Colonic mucosa (tissue), 4 donors: Measurements from ENCODE around the gene GPS1. TPM values are rescaled to one million over a fixed set of nuclear protein-coding genes. Genes with fewer than 3 reads are reported as not detected.

ENCODE experiments used
- DNase-seq: peaks from one replicate; pipeline ENCODE4 v3.0.0-alpha.2; 2020
- H3K27ac ChIP-seq: fragments of 200-600 bp; one replicate; pipeline ENCODE4 v1.8.0; 2021
- H3K27me3 ChIP-seq: fragments of 200-600 bp; one replicate; pipeline ENCODE4 v1.8.0; 2021
- H3K36me3 ChIP-seq: fragments of 200-600 bp; one replicate; pipeline ENCODE4 v1.8.0; 2021
- H3K4me1 ChIP-seq: fragments of 200-600 bp; one replicate; pipeline ENCODE4 v1.8.0; 2021; ENCODE audit warnings: mild to moderate bottlenecking
- H3K4me3 ChIP-seq: fragments of 200-600 bp; one replicate; pipeline ENCODE4 v1.8.0; 2021
- H3K9ac ChIP-seq, 2 donors: one replicate each; pipeline ENCODE4 v1.7.0; 2013; ENCODE audit warnings: control low read depth in 2 of 2, low read depth in 2 of 2, low read length in 2 of 2
- H3K9me3 ChIP-seq: fragments of 200-600 bp; one replicate; pipeline ENCODE4 v1.8.0; 2021
- intact Hi-C: fragments of 100-400 bp; cut with DNase I; formaldehyde crosslinking; loops from one replicate; pipeline ENCODE4 v1.14.1; 2022
- total RNA-seq, 2 donors: library from RNA; stranded (reverse); fragmentation: NEBNext Ultra II Directional in 1 of 2; extraction: Animal tissue kit (Norgen Biotek cat#: 25700) in 1 of 2; gene quantifications; one replicate each; pipeline ENCODE4 v1.2.1, GENCODE V29; 2021
- TF ChIP-seq, protein P1 (sequence below): fragments of 200-600 bp; IDR thresholded peaks from one replicate; pipeline ENCODE4 v1.8.0; 2022; ENCODE audit warnings: antibody characterized with exemption, mild to moderate bottlenecking
- donor health status: healthy.
- donor health status: DM: no; HTN: no; CAD: no.
- donor health status: DM: no; HTN: no; CAD: no.

The GPS1 gene
- total RNA-seq, 2 donors from 2014 or later, result 70.8 to 129 TPM

DNA sequence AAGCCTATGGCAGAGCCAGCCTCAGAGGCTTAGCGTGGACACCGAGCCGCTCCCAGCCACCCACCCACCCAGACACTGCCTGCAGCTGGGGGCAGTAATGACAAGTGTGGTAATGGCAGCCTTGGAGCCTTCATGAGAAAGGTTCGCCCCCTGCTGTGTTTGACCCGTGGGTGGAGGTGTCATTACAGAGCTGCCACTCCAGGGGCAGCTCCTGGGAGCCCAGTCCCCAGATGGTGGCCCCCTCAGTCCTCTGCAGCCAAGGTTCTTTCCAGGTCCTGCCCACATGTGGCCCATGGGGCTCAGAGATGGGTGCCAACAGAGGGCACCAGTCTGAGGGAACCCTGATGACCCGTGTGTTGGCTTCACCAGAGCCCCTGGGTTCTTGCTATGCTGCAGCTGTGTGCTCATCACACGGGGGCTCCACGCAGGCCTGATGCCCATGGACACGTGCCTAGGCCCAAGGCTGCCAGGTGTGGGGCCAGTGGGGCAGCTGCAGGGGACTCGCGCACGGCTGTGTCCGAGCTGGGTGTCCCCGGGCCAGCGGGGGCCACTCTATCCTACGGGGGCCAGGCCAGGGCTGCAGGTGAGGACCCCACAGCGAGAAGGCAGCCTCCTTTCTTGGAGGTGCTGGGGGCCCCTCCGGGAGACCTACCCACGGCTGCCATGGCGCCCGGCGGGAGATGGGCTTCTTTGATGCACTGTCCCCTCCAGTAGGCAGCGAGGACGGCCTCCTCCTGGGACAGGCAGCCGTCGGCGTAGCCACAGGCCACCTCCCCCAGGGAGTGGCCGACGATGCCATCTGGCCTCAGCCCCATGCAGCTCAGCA is 38.2 kb downstream of the GPS1 start:
- intact Hi-C loops, result no loop called here
- no peak for DNase-seq
- Histone ChIP-seq H3K9me3 (no peaks in the 10 kb centered on the region), H3K9ac (no peak overlapping the region), H3K27ac (no peak overlapping the region), H3K4me3 (no peak overlapping the region), H3K27me3 (no peaks in the 10 kb centered on the region), H3K4me1 (no peaks in the 10 kb centered on the region), H3K36me3 (peaks cover 66% of the 10 kb centered on the region)
- TF ChIP-seq, protein P1, sequence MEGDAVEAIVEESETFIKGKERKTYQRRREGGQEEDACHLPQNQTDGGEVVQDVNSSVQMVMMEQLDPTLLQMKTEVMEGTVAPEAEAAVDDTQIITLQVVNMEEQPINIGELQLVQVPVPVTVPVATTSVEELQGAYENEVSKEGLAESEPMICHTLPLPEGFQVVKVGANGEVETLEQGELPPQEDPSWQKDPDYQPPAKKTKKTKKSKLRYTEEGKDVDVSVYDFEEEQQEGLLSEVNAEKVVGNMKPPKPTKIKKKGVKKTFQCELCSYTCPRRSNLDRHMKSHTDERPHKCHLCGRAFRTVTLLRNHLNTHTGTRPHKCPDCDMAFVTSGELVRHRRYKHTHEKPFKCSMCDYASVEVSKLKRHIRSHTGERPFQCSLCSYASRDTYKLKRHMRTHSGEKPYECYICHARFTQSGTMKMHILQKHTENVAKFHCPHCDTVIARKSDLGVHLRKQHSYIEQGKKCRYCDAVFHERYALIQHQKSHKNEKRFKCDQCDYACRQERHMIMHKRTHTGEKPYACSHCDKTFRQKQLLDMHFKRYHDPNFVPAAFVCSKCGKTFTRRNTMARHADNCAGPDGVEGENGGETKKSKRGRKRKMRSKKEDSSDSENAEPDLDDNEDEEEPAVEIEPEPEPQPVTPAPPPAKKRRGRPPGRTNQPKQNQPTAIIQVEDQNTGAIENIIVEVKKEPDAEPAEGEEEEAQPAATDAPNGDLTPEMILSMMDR, result no peak

DNA sequence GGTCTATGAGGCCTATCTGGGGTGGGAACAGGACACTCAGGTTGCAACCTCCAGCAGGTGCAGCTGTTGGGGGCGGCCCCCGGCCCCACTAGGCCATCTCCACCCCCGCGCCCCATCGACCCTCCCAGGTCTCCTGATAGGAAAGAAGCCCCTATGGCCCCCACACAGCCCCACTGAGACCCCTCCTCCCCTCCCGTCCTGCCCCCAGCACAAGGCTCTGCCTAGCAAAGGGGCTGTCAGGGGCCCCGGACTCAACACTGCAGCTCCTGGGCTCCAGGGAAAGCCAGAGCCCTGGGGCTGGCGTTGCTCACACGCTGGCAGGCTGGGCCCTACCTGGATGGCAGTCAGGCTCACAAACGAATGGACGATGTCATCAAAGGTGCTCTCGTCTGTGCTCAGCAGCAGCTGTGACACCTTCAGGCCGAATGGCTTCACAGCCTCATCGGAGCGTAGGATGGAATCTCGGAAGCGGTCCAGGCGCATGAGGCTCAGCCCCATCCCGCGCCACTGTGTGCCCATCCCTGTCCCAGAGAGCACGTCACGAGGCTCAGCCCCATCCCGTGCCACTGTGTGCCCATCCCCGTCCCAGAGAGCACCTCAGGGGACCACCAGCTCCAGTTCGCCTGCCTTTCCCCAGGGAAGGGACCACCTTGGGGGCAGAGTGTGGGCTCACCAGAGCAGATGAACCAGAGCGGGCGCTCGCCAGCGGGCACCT is 39.0 kb downstream of the GPS1 start:
- no peaks in the 10 kb centered on the region for H3K4me1 ChIP-seq
- no peak overlapping the region for H3K9ac ChIP-seq
- TF ChIP-seq, protein P1, result no peak
- intact Hi-C loops, result no loop called here
- no peak overlapping the region for H3K27ac ChIP-seq
- peaks cover 64% of the 10 kb centered on the region for H3K36me3 ChIP-seq
- DNase-seq, result no peak
- no peaks in the 10 kb centered on the region for H3K27me3 ChIP-seq
- H3K9me3 ChIP-seq, result no peaks in the 10 kb centered on the region
- no peak overlapping the region for H3K4me3 ChIP-seq

DNA sequence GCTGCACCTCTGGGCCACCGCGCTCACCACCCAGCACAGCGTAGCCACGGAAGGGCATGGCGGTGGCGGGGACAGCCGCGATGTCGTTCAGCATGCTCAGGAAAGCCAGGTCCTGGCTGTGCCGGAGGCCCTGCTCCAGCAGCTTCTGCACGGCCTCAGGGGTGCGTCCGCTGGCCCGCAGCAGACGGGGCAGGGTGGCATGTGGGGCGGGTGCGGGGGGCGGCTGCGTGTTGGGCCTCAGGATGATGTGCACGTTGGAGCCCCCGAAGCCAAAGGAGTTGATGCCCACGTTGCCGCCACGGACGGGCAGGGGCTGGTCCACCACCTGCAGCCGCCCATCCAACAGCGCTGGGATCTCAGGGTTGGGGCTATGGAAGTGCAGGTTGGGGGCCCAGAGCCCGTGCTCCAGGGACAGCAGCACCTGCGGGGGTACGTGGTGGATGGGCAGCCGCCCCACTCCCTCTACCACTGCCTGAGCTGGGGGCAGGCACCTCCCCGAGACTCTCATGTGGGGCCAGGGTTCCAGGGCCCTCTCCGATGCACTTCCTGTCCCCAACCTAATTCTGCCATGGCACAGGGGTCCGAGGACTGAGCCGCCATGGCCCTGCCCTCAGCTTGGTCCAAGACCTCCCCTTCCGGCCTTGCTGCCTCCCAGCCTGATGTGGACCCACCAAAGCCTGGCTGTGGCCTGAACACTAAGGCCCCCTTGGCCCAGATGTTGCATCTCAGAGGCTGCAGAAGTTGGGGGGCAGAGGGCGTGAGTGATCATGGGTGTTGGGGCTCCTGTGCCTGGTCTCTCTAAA is 39.8 kb downstream of the GPS1 start:
- no peak overlapping the region for H3K9ac ChIP-seq
- no peak overlapping the region for H3K27ac ChIP-seq
- TF ChIP-seq, protein P1, result no peak
- no peaks in the 10 kb centered on the region for H3K27me3 ChIP-seq
- H3K4me1 ChIP-seq, result peaks cover 3% of the 10 kb centered on the region
- peaks cover 64% of the 10 kb centered on the region for H3K36me3 ChIP-seq
- intact Hi-C loops, result no loop called here
- no peaks in the 10 kb centered on the region for H3K9me3 ChIP-seq
- no peak overlapping the region for H3K4me3 ChIP-seq
- no peak for DNase-seq

DNA sequence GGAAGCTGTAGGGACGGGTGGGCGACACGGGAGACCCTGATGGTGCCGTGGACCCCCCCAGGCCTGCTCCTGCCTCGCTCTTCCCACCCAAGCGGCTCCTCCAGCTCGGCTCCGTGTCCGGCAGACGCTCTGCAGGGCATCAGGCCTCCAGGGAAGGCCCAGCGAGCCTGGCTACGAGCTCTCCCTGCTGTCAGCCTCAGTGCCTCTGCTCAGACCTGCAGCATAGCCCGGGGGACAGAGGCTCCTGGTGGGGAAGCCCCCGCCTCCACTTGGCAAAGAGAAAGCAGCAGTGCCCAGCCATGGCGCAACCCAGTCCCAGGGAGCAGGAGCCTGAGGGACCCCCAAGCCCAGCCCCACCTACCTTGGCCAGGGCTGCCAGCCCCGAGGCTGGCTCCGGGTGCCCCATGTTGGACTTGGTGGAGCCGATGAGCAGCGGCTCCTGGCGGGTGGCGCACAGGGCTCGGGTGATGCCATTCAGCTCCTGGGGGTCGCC is 40.4 kb downstream of the GPS1 start:
- no peak for DNase-seq
- Histone ChIP-seq H3K9ac (no peak overlapping the region), H3K9me3 (no peaks in the 10 kb centered on the region), H3K4me1 (peaks cover 10% of the 10 kb centered on the region), H3K4me3 (no peak overlapping the region), H3K27ac (no peak overlapping the region), H3K27me3 (no peaks in the 10 kb centered on the region), H3K36me3 (peaks cover 57% of the 10 kb centered on the region)
- intact Hi-C loops, result no loop called here
- TF ChIP-seq, protein P1, result no peak

DNA sequence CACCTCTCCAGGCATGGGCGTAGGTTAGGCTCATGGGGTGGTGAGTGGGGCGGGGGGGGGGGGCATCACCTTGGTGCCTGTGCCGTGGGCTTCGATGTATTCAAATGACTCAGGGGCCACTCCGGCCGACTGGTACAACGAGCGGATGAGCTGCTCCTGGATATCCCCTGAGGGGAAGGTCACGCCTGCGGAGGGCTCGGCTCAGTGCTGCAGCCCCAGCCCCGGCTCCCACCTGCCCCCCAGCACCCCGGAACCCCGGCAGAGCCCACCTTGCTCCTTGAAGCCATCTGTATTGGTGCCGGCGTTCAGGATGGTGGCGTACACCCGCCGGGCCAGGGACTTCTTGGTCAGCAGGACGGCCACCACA is 40.9 kb downstream of the GPS1 start:
- Histone ChIP-seq H3K4me1 (peaks cover 11% of the 10 kb centered on the region), H3K9me3 (no peaks in the 10 kb centered on the region), H3K27me3 (no peaks in the 10 kb centered on the region), H3K9ac (no peak overlapping the region), H3K36me3 (peaks cover 52% of the 10 kb centered on the region), H3K27ac (no peak overlapping the region), H3K4me3 (no peak overlapping the region)
- no peak for DNase-seq
- intact Hi-C loops, result no loop called here
- TF ChIP-seq, protein P1, result no peak
